ENCODE data around the gene C1orf115.
"Not testable (repeated sequence)": the region's sequence is repeated elsewhere in the genome, so short reads cannot be mapped to it uniquely, and the experiment has no call there.

The C1orf115 gene

GRCh38 chr1:220694866-220695382, 4.8 kb downstream of the C1orf115 start:
- DNase-seq (ENCODE audit: low spot score): no peak

- DNase-seq (ENCODE audit: low spot score): no peak
Observed at GRCh38 chr1:220695426-220695825, 5.3 kb downstream of the C1orf115 start.

GRCh38 chr1:220696226-220696862, 6.2 kb downstream of the C1orf115 start:
- DNase-seq (ENCODE audit: low spot score): no peak

GRCh38 chr1:220696863-220697231, 6.7 kb downstream of the C1orf115 start:
- DNase-seq (ENCODE audit: low spot score): peak; percentile 56

- DNase-seq (ENCODE audit: low spot score): no peak
Observed at GRCh38 chr1:220697326-220697725, 7.2 kb downstream of the C1orf115 start.

GRCh38 chr1:220698607-220699016, 8.4 kb downstream of the C1orf115 start:
- DNase-seq (ENCODE audit: low spot score): no peak

- DNase-seq (ENCODE audit: low spot score): no peak
Observed at GRCh38 chr1:220699044-220699443, 8.9 kb downstream of the C1orf115 start.

GRCh38 chr1:220700556-220701179, 10.5 kb downstream of the C1orf115 start:
- DNase-seq (ENCODE audit: low spot score): no peak

GRCh38 chr1:220701974-220702373, 11.8 kb downstream of the C1orf115 start:
- no peak for DNase-seq (ENCODE audit: low spot score)

- DNase-seq (ENCODE audit: low spot score): no peak
Observed at GRCh38 chr1:220702733-220703270, 12.6 kb downstream of the C1orf115 start.

GRCh38 chr1:220703305-220703704, 13.1 kb downstream of the C1orf115 start:
- DNase-seq (ENCODE audit: low spot score): no peak

- no peak for DNase-seq (ENCODE audit: low spot score)
Observed at GRCh38 chr1:220705782-220706181, 15.6 kb downstream of the C1orf115 start.

GRCh38 chr1:220706480-220706879, 16.3 kb downstream of the C1orf115 start:
- DNase-seq (ENCODE audit: low spot score): no peak

- DNase-seq (ENCODE audit: low spot score): no peak
Observed at GRCh38 chr1:220707160-220707559, 17.0 kb downstream of the C1orf115 start.

GRCh38 chr1:220708244-220708643, 18.1 kb downstream of the C1orf115 start:
- no peak for DNase-seq (ENCODE audit: low spot score)

GRCh38 chr1:220708936-220709801, 19.0 kb downstream of the C1orf115 start:
- DNase-seq (ENCODE audit: low spot score): no peak

- no peak for DNase-seq (ENCODE audit: low spot score)
Observed at GRCh38 chr1:220710333-220710732, 20.2 kb downstream of the C1orf115 start.

- no peak for DNase-seq (ENCODE audit: low spot score)
Observed at GRCh38 chr1:220711056-220711809, 21.1 kb downstream of the C1orf115 start.

- DNase-seq (ENCODE audit: low spot score): not testable (repeated sequence)
Observed at GRCh38 chr1:220715986-220716385, 25.8 kb downstream of the C1orf115 start.

- no peak for DNase-seq (ENCODE audit: low spot score)
Observed at GRCh38 chr1:220717800-220718640, 27.9 kb downstream of the C1orf115 start.

- DNase-seq (ENCODE audit: low spot score): not testable (repeated sequence)
Observed at GRCh38 chr1:220721266-220721665, 31.1 kb downstream of the C1orf115 start.

All from kidney tubule cell (primary cell).